Natural killer cell treated with Interleukin-12 subunit alpha and Interleukin-12 subunit beta and Interleukin-15 and Interleukin-18, amount 100 ng/mL, for 72 hours (primary cell): Measurements from ENCODE around the gene PTK6. TPM values are rescaled to one million over a fixed set of nuclear protein-coding genes. Genes with fewer than 3 reads are reported as not detected.
"Not testable (repeated sequence)": the region's sequence is repeated elsewhere in the genome, so short reads cannot be mapped to it uniquely, and the experiment has no call there.

Source experiments
- ATAC-seq, 2 donors: fragments of 150-1000 bp; cut with Tn5 transposase in 1 of 2; sonication (Bioruptor Pico), chemical (Tn5 transposase) in 1 of 2; 2 replicates each; pipeline ENCODE4 v1.10.0; 2021
- DNase-seq: peaks from one replicate; pipeline ENCODE4 v3.0.0; 2022; ENCODE audit warnings: low spot score
- H3K27ac Mint-ChIP-seq, 2 donors: 1 replicate in 1 of 2; 2 replicates in 1 of 2; pipeline ENCODE4 v1.8.0; 2022; ENCODE audit warnings: mixed read lengths in 2 of 2, mild to moderate bottlenecking in 1 of 2, moderate library complexity in 1 of 2
- H3K27me3 Mint-ChIP-seq, 2 donors: 1 replicate in 1 of 2; 2 replicates in 1 of 2; pipeline ENCODE4 v1.8.0; 2022; ENCODE audit warnings: mixed read lengths in 2 of 2
- H3K36me3 Mint-ChIP-seq: one replicate; pipeline ENCODE4 v1.8.0; 2022; ENCODE audit warnings: mixed read lengths
- H3K4me1 Mint-ChIP-seq, 2 donors: 1 replicate in 1 of 2; 2 replicates in 1 of 2; pipeline ENCODE4 v1.8.0; 2022; ENCODE audit warnings: low read depth in 2 of 2, mixed read lengths in 2 of 2, mild to moderate bottlenecking in 1 of 2
- H3K4me3 Mint-ChIP-seq: one replicate; pipeline ENCODE4 v1.8.0; 2022; ENCODE audit warnings: mixed read lengths
- H3K9me3 Mint-ChIP-seq: 2 replicates; pipeline ENCODE4 v1.8.0; 2022; ENCODE audit warnings: mixed read lengths
- total RNA-seq, 2 donors: library from RNA; stranded (reverse); gene quantifications; one replicate each; pipeline ENCODE4 v1.2.3, GENCODE V29; 2022

PTK6 gene
- total RNA-seq, 2 donors from 2014 or later: 0.19 TPM; not detected in 1

- Mint-ChIP-seq H3K9me3 (no peaks in the 10 kb centered on the region), H3K27me3 (peaks cover 7 to 8% of the 10 kb centered on the region in 2 donors), H3K4me3 (no peak overlapping the region), H3K4me1 (peaks cover 0 to 11% of the 10 kb centered on the region in 2 donors), H3K36me3 (no peaks in the 10 kb centered on the region), H3K27ac (no peak overlapping the region)
- no peak for ATAC-seq
- peak; percentile 60 for DNase-seq
These were observed 19.5 kb downstream of the PTK6 start for GRCh38 chr20:63517376-63518309.

GRCh38 chr20:63514520-63514919, 22.7 kb downstream of the PTK6 start:
- H3K4me1 Mint-ChIP-seq, H3K27ac Mint-ChIP-seq, H3K4me3 Mint-ChIP-seq, H3K36me3 Mint-ChIP-seq, ATAC-seq, H3K9me3 Mint-ChIP-seq: not testable (repeated sequence)
- H3K27me3 Mint-ChIP-seq: peaks cover 16 to 24% of the 10 kb centered on the region in 2 donors
- peak; percentile 35 for DNase-seq

GRCh38 chr20:63513207-63513606, 24.0 kb downstream of the PTK6 start:
- Mint-ChIP-seq H3K9me3 (no peaks in the 10 kb centered on the region), H3K36me3 (no peaks in the 10 kb centered on the region), H3K4me1 (peaks cover 0 to 6% of the 10 kb centered on the region in 2 donors), H3K27me3 (peaks cover 20 to 32% of the 10 kb centered on the region in 2 donors), H3K4me3 (no peak overlapping the region), H3K27ac (no peak overlapping the region)
- DNase-seq (no peak), ATAC-seq (no peak)

GRCh38 chr20:63509088-63509564, 28.1 kb downstream of the PTK6 start:
- no peak overlapping the region for H3K27ac Mint-ChIP-seq
- H3K9me3 Mint-ChIP-seq: no peaks in the 10 kb centered on the region
- DNase-seq (peak; percentile 28), ATAC-seq (no peak)
- H3K27me3 Mint-ChIP-seq: peaks cover 30 to 37% of the 10 kb centered on the region in 2 donors
- H3K4me3 Mint-ChIP-seq: no peak overlapping the region
- H3K4me1 Mint-ChIP-seq: peaks cover 0 to 4% of the 10 kb centered on the region in 2 donors
- no peaks in the 10 kb centered on the region for H3K36me3 Mint-ChIP-seq

GRCh38 chr20:63508072-63508768, 29.0 kb downstream of the PTK6 start:
- DNase-seq (peak; percentile 41), ATAC-seq (peak; percentile 36 to 65)
- Mint-ChIP-seq H3K27me3 (peaks cover 32 to 34% of the 10 kb centered on the region in 2 donors), H3K4me1 (peaks cover 0 to 1% of the 10 kb centered on the region in 2 donors), H3K36me3 (no peaks in the 10 kb centered on the region), H3K9me3 (no peaks in the 10 kb centered on the region), H3K27ac (no peak overlapping the region), H3K4me3 (no peak overlapping the region)

- peaks cover 24 to 27% of the 10 kb centered on the region in 2 donors for H3K27me3 Mint-ChIP-seq
- ATAC-seq: no peak
- H3K4me1 Mint-ChIP-seq: no peaks in the 10 kb centered on the region
- H3K9me3 Mint-ChIP-seq: no peaks in the 10 kb centered on the region
- no peak for DNase-seq
- H3K36me3 Mint-ChIP-seq: no peaks in the 10 kb centered on the region
- no peak overlapping the region for H3K27ac Mint-ChIP-seq
- peak overlapping the region; percentile 9 for H3K4me3 Mint-ChIP-seq
These were observed 30.0 kb downstream of the PTK6 start for GRCh38 chr20:63507083-63507743.

- ATAC-seq (no peak), DNase-seq (no peak)
- peaks cover 19 to 24% of the 10 kb centered on the region in 2 donors for H3K27me3 Mint-ChIP-seq
- no peak overlapping the region for H3K4me3 Mint-ChIP-seq
- H3K9me3 Mint-ChIP-seq: no peaks in the 10 kb centered on the region
- no peaks in the 10 kb centered on the region for H3K36me3 Mint-ChIP-seq
- no peaks in the 10 kb centered on the region for H3K4me1 Mint-ChIP-seq
- H3K27ac Mint-ChIP-seq: no peak overlapping the region
These were observed 31.5 kb downstream of the PTK6 start for GRCh38 chr20:63505723-63506122.

GRCh38 chr20:63505281-63505680, 31.9 kb downstream of the PTK6 start:
- Mint-ChIP-seq H3K27ac (no peak overlapping the region), H3K36me3 (no peaks in the 10 kb centered on the region), H3K9me3 (no peaks in the 10 kb centered on the region), H3K4me1 (no peaks in the 10 kb centered on the region), H3K4me3 (no peak overlapping the region), H3K27me3 (peaks cover 19 to 24% of the 10 kb centered on the region in 2 donors)
- ATAC-seq (no peak), DNase-seq (peak; percentile 13)

GRCh38 chr20:63504642-63505041, 32.5 kb downstream of the PTK6 start:
- no peak for DNase-seq
- H3K36me3 Mint-ChIP-seq: no peaks in the 10 kb centered on the region

GRCh38 chr20:63503524-63503923, 33.7 kb downstream of the PTK6 start:
- no peaks in the 10 kb centered on the region for H3K9me3 Mint-ChIP-seq
- no peaks in the 10 kb centered on the region for H3K4me1 Mint-ChIP-seq
- no peaks in the 10 kb centered on the region for H3K36me3 Mint-ChIP-seq
- DNase-seq: no peak
- H3K27me3 Mint-ChIP-seq: peaks cover 5 to 16% of the 10 kb centered on the region in 2 donors
- no peak for ATAC-seq
- H3K27ac Mint-ChIP-seq: no peak overlapping the region
- H3K4me3 Mint-ChIP-seq: no peak overlapping the region

More at GRCh38 chr20:63504642-63505041, 32.5 kb downstream of the PTK6 start:
- no peaks in the 10 kb centered on the region for H3K9me3 Mint-ChIP-seq
- H3K27me3 Mint-ChIP-seq: peaks cover 14 to 22% of the 10 kb centered on the region in 2 donors
- no peak overlapping the region for H3K4me3 Mint-ChIP-seq
- ATAC-seq: no peak
- H3K4me1 Mint-ChIP-seq: no peaks in the 10 kb centered on the region
- H3K27ac Mint-ChIP-seq: no peak overlapping the region

GRCh38 chr20:63502671-63503172, 34.5 kb downstream of the PTK6 start:
- DNase-seq (peak; percentile 22), ATAC-seq (no peak)
- Mint-ChIP-seq H3K4me1 (no peaks in the 10 kb centered on the region), H3K4me3 (no peak overlapping the region), H3K27ac (no peak overlapping the region), H3K9me3 (no peaks in the 10 kb centered on the region), H3K36me3 (no peaks in the 10 kb centered on the region), H3K27me3 (peaks cover 5 to 11% of the 10 kb centered on the region in 2 donors)

GRCh38 chr20:63501818-63502670, 35.1 kb downstream of the PTK6 start:
- DNase-seq (peak; percentile 49), ATAC-seq (no peak)
- Mint-ChIP-seq H3K36me3 (no peaks in the 10 kb centered on the region), H3K4me1 (no peaks in the 10 kb centered on the region), H3K4me3 (no peak overlapping the region), H3K27ac (no peak overlapping the region), H3K27me3 (peaks cover 5 to 11% of the 10 kb centered on the region in 2 donors), H3K9me3 (no peaks in the 10 kb centered on the region)
